ENCODE measurements around the gene AARS2. TPM values are rescaled to one million over a fixed set of nuclear protein-coding genes. Genes with fewer than 3 reads are reported as not detected.

AARS2 gene
- polyA plus RNA-seq, 1 experiment = 7.3 TPM

- ChIA-PET CTCF (interaction anchor here (0.9 to 8.7 kb wide), 9 partner anchors 8 to 76 kb away, joined by 3 to 138 read pairs (median 8); partner anchors contain the start of gene AARS2), POLR2A (no interaction called here)
- Histone ChIP-seq H3K36me3 (ENCODE audit: control insufficient read depth, insufficient read depth, low read length) (no peaks in the 10 kb centered on the region), H3K27me3 (ENCODE audit: control insufficient read depth, insufficient read depth, low read length) (peaks cover 42% of the 10 kb centered on the region), H3K4me3 (ENCODE audit: low read depth, low read length) (no peak within 1 kb of the TSS)
- TF ChIP-seq CTCF (IDR thresholded peaks at IDR 0.05; ENCODE audit: insufficient read depth, low read depth, low read length) = no peak
- no peak for DNase-seq (ENCODE audit: low read depth)
These were observed 43.1 kb downstream of the AARS2 start, which contains the start of gene TMEM151B for GRCh38 chr6:44269921-44270525. TMEM151B (plus strand) TSS chr6:44270450; CDS start chr6:44270743, 293 bp downstream.

- DNase-seq (ENCODE audit: low read depth) = no peak
- ChIA-PET CTCF (interaction anchor here (0.9 to 8.7 kb wide), 14 partner anchors 9 to 168 kb away, joined by 3 to 138 read pairs (median 8); partner anchors contain the start of genes AARS2 and SLC35B2), POLR2A (no interaction called here)
- TF ChIP-seq CTCF (IDR thresholded peaks at IDR 0.05; ENCODE audit: insufficient read depth, low read depth, low read length) = no peak
- peaks cover 41% of the 10 kb centered on the region for H3K27me3 ChIP-seq (ENCODE audit: control insufficient read depth, insufficient read depth, low read length)
- no peaks in the 10 kb centered on the region for H3K36me3 ChIP-seq (ENCODE audit: control insufficient read depth, insufficient read depth, low read length)
- H3K4me3 ChIP-seq (ENCODE audit: low read depth, low read length) = no peak overlapping the region
These were observed 43.8 kb downstream of the AARS2 start for GRCh38 chr6:44269178-44269920.

- POLR2A ChIA-PET = no interaction called here
- no peak overlapping the region for H3K4me3 ChIP-seq (ENCODE audit: low read depth, low read length)
These were observed 45.0 kb downstream of the AARS2 start for GRCh38 chr6:44268095-44268628.

GRCh38 chr6:44267252-44267651 lies 45.9 kb downstream of the AARS2 start:
- ChIA-PET POLR2A (no interaction called here), CTCF (interaction anchor here (0.6 to 8.7 kb wide), 17 partner anchors 10 to 1568 kb away, joined by 3 to 138 read pairs (median 6); partner anchors contain the start of gene SLC35B2)
- H3K36me3 ChIP-seq (ENCODE audit: control insufficient read depth, insufficient read depth, low read length) = no peaks in the 10 kb centered on the region
- no peak overlapping the region for H3K4me3 ChIP-seq (ENCODE audit: low read depth, low read length)
- DNase-seq (ENCODE audit: low read depth) = no peak
- no peak for TF ChIP-seq CTCF (IDR thresholded peaks at IDR 0.05; ENCODE audit: insufficient read depth, low read depth, low read length)
- peaks cover 31% of the 10 kb centered on the region for H3K27me3 ChIP-seq (ENCODE audit: control insufficient read depth, insufficient read depth, low read length)

More at GRCh38 chr6:44268095-44268628, 45.0 kb downstream of the AARS2 start:
- H3K36me3 ChIP-seq (ENCODE audit: control insufficient read depth, insufficient read depth, low read length) = no peaks in the 10 kb centered on the region
- CTCF ChIA-PET = interaction anchor here (0.6 to 8.7 kb wide), 40 partner anchors 10 to 1048 kb away, joined by 3 to 138 read pairs (median 4); partner anchors contain the start of genes AARS2, SLC35B2 and SPATS1
- no peak for DNase-seq (ENCODE audit: low read depth)
- TF ChIP-seq CTCF (IDR thresholded peaks at IDR 0.05; ENCODE audit: insufficient read depth, low read depth, low read length) = peak; percentile 95
- peaks cover 39% of the 10 kb centered on the region for H3K27me3 ChIP-seq (ENCODE audit: control insufficient read depth, insufficient read depth, low read length)

GRCh38 chr6:44266347-44266746 lies 46.8 kb downstream of the AARS2 start:
- CTCF ChIA-PET = interaction anchor here (0.6 to 8.7 kb wide), 9 partner anchors 9 to 78 kb away, joined by 3 to 138 read pairs (median 11); partner anchors contain the start of gene SLC35B2
- no peak for TF ChIP-seq CTCF (IDR thresholded peaks at IDR 0.05; ENCODE audit: insufficient read depth, low read depth, low read length)
- POLR2A ChIA-PET = no interaction called here

More at GRCh38 chr6:44266347-44266746, 46.8 kb downstream of the AARS2 start:
- Histone ChIP-seq H3K4me3 (ENCODE audit: low read depth, low read length) (no peak overlapping the region), H3K27me3 (ENCODE audit: control insufficient read depth, insufficient read depth, low read length) (peaks cover 23% of the 10 kb centered on the region), H3K36me3 (ENCODE audit: control insufficient read depth, insufficient read depth, low read length) (peaks cover 2% of the 10 kb centered on the region)
- DNase-seq (ENCODE audit: low read depth) = no peak
